Naive B cell (primary cell): ENCODE results near the gene CCDC150. TPM values are rescaled to one million over a fixed set of nuclear protein-coding genes. Genes with fewer than 3 reads are reported as not detected.

Source experiments
- polyA plus RNA-seq, 6 donors: library from polyadenylated mRNA; unstranded; fragments of 300-500 nt; fragmentation: Illumina TruSeq; gene quantifications; one replicate each; pipeline ENCODE4 v1.2.3, GENCODE V29; 2021; ENCODE audit warnings: low read depth in 6 of 6

The CCDC150 gene
- polyA plus RNA-seq, 6 donors from 2014 or later, result 0.37 to 0.60 (median 0.44) TPM; not detected in 3

Other genes starting within 250 kb of the CCDC150 start
- under 1 TPM in 5 of 6 donors, not detected in 1; 0.35 to 0.47 (median 0.40) TPM for gene HECW2, start 46.2 kb upstream of the CCDC150 start, polyA plus RNA-seq
- gene GTF3C3, start 160.0 kb downstream of the CCDC150 start, polyA plus RNA-seq, result 10 to 100 TPM; 11.5 to 16.2 (median 12.3) TPM
- gene C2orf66, start 169.6 kb downstream of the CCDC150 start, polyA plus RNA-seq, result not detected